HepG2 (cell line): Measurements from ENCODE around the gene RABGAP1L. TPM values are rescaled to one million over a fixed set of nuclear protein-coding genes. Genes with fewer than 3 reads are reported as not detected.

ENCODE experiments used
- ATAC-seq: fragments of 200-7000 bp; cut with Tn5 transposase; 3 replicates; pipeline ENCODE4 v1.9.1; 2020; ENCODE audit warnings: mild to moderate bottlenecking, moderate library complexity
- BruUV-seq: library from RNA; stranded (reverse); fragments of 400-500 nt; replicated peaks from 2 replicates; lab custom pipeline; 2021; lab: Mats Ljungman, UMichigan
- CTCF ChIA-PET: fragments of 300-600 bp; formaldehyde crosslinking; extraction: SDS; loops from one replicate; lab custom pipeline; 2021; ENCODE audit warnings: low total read pairs, inconsistent platforms, low intra/inter-chr PET ratio; lab: Yijun Ruan, JAX
- POLR2A ChIA-PET: fragments of 350-600 bp; sonication (Branson Sonifier 250); formaldehyde crosslinking; loops from one replicate; lab custom pipeline; 2020; ENCODE audit warnings: antibody characterized with exemption, inconsistent platforms; lab: Yijun Ruan, JAX
- DNase-seq: peaks from one replicate; pipeline ENCODE4 v3.0.0-alpha.2; 2015; ENCODE audit warnings: low spot score
- FAIRE-seq: peaks from 3 replicates; lab custom pipeline; 2011; peaks lifted over from hg19 to GRCh38; lab: Jason Lieb, UNC
- H2AFZ ChIP-seq: one replicate; pipeline ENCODE4 v1.6.1; 2011; ENCODE audit warnings: low read length, inconsistent platforms
- H3K27ac ChIP-seq: fragments of 300-600 bp; 3 replicates; pipeline ENCODE4 v1.8.0; 2011; ENCODE audit warnings: mixed run types, mild to moderate bottlenecking, mixed read lengths, low read length, inconsistent platforms; ENCODE audit not compliant: insufficient read depth; ENCODE audit errors: extremely low read length
- H3K27me3 ChIP-seq, 2 experiments: fragments of 200-600 bp in 1 of 2; 2 replicates in 1 of 2; 3 replicates in 1 of 2; pipeline versions ENCODE4 v1.6.0 to v1.8.0; 2011; ENCODE audit warnings: low read length in 2 of 2, mild to moderate bottlenecking in 2 of 2, moderate library complexity in 2 of 2, inconsistent platforms in 1 of 2; ENCODE audit not compliant: insufficient read depth in 2 of 2, control insufficient read depth in 1 of 2
- H3K36me3 ChIP-seq, 2 experiments: fragments of 200-600 bp in 1 of 2; replicated peaks in 1 of 2; 2 replicates in 1 of 2; 3 replicates in 1 of 2; pipeline versions ENCODE4 v1.5.1 to v1.8.0; 2011; ENCODE audit warnings: low read length in 2 of 2, inconsistent platforms in 1 of 2; ENCODE audit not compliant: insufficient read depth in 2 of 2, control insufficient read depth in 1 of 2
- H3K4me1 ChIP-seq: 2 replicates; pipeline ENCODE4 v1.5.1; 2012; ENCODE audit warnings: low read length, inconsistent platforms; ENCODE audit not compliant: insufficient read depth
- H3K4me2 ChIP-seq: 2 replicates; pipeline ENCODE4 v1.6.0; 2011; ENCODE audit warnings: low read depth, low read length, inconsistent platforms
- H3K4me3 ChIP-seq, 3 experiments: fragments of 200-600 bp in 1 of 3; sonication (generic), shearing (Covaris generic) in 1 of 3; replicated peaks in 1 of 3; 2 replicates each; pipeline ENCODE4 v1.5.1; 2011 to 2016; ENCODE audit warnings: low read length in 3 of 3, inconsistent platforms in 2 of 3, low read depth in 2 of 3, mild to moderate bottlenecking in 2 of 3, control low read depth in 1 of 3, mixed read lengths in 1 of 3; ENCODE audit not compliant: insufficient read depth in 1 of 3
- H3K79me2 ChIP-seq: one replicate; pipeline ENCODE4 v1.6.1; 2011; ENCODE audit warnings: low read length, inconsistent platforms; ENCODE audit not compliant: insufficient read depth
- H3K9ac ChIP-seq: 2 replicates; pipeline ENCODE4 v1.6.0; 2011; ENCODE audit warnings: mild to moderate bottlenecking, low read depth, low read length, inconsistent platforms; ENCODE audit not compliant: insufficient read depth
- H3K9me3 ChIP-seq: 2 replicates; pipeline ENCODE4 v1.5.1; 2012; ENCODE audit warnings: mild to moderate bottlenecking, low read length
- H4K20me1 ChIP-seq: 2 replicates; pipeline ENCODE4 v1.6.0; 2011; ENCODE audit warnings: inconsistent platforms, mild to moderate bottlenecking, low read length, moderate library complexity; ENCODE audit not compliant: insufficient read depth
- EHMT2 ChIP-seq: fragments of 200-600 bp; sonication (generic); IDR thresholded peaks from 2 replicates; pipeline ENCODE4 v1.7.0; 2017; ENCODE audit warnings: antibody characterized with exemption, low read depth, low read length, borderline replicate concordance
- GRHL1 ChIP-seq: sonication (generic); formaldehyde crosslinking; conservative IDR thresholded peaks from 2 replicates; pipeline ENCODE4 v1.8.0; 2022; ENCODE audit warnings: missing genetic modification reagents
- GTF2F1 ChIP-seq: fragments of 150-350 bp; IDR thresholded peaks from 2 replicates; pipeline ENCODE4 v1.6.1; 2014; ENCODE audit warnings: low read length
- HNF4G ChIP-seq, 2 experiments: sonication (generic) in 1 of 2; formaldehyde crosslinking in 1 of 2; IDR thresholded peaks; 2 replicates each; pipeline versions ENCODE4 v1.4.0 to v1.6.1; 2011 to 2020; ENCODE audit warnings: borderline replicate concordance in 2 of 2, low read depth in 2 of 2, mild to moderate bottlenecking in 2 of 2, low read length in 1 of 2, missing genetic modification reagents in 1 of 2, moderate library complexity in 1 of 2
- JUN ChIP-seq: sonication (generic); formaldehyde crosslinking; IDR thresholded peaks from 2 replicates; pipeline ENCODE4 v1.4.0; 2020; ENCODE audit warnings: mild to moderate bottlenecking, missing genetic modification reagents
- PHF21A ChIP-seq: sonication (generic); formaldehyde crosslinking; IDR thresholded peaks from 2 replicates; pipeline ENCODE4 v1.5.0; 2020; ENCODE audit warnings: mild to moderate bottlenecking, missing genetic modification reagents
- POGZ ChIP-seq: sonication (generic); formaldehyde crosslinking; IDR thresholded peaks from 2 replicates; pipeline ENCODE4 v1.4.0; 2020; ENCODE audit warnings: mild to moderate bottlenecking, missing genetic modification reagents
- SMC3 ChIP-seq: IDR thresholded peaks from 2 replicates; pipeline ENCODE4 v1.6.1; 2011; ENCODE audit warnings: low read length, improper control_type of control experiment
- ZMYM3 ChIP-seq: sonication (generic); formaldehyde crosslinking; IDR thresholded peaks from 2 replicates; pipeline ENCODE4 v1.5.1; 2020; ENCODE audit warnings: mild to moderate bottlenecking, missing genetic modification reagents
- ZNF577 ChIP-seq: sonication (generic); formaldehyde crosslinking; IDR thresholded peaks from 2 replicates; pipeline ENCODE4 v1.4.0; 2020; ENCODE audit warnings: mild to moderate bottlenecking, low read depth, missing genetic modification reagents, borderline replicate concordance
- ZNF773 ChIP-seq: sonication (generic); formaldehyde crosslinking; IDR thresholded peaks from 2 replicates; pipeline ENCODE4 v1.4.0; 2020; ENCODE audit warnings: missing genetic modification reagents, borderline replicate concordance
- ZXDC ChIP-seq: sonication (generic); formaldehyde crosslinking; IDR thresholded peaks from 2 replicates; pipeline ENCODE4 v1.5.0; 2020; ENCODE audit warnings: mild to moderate bottlenecking, missing genetic modification reagents
- WGBS: methylation state at CpG from one replicate; pipeline ENCODE4 v1.1.6; 2017; ENCODE audit warnings: low lambda C conversion rate; 5-methylcytosine and 5-hydroxymethylcytosine counted together
- in situ Hi-C: cut with HindIII; loops from 2 replicates; pipeline ENCODE4 v1.10.0; 2017; ENCODE audit warnings: low pct_unique_long_range_greater_than_20kb; ENCODE audit not compliant: extremely low pct_ligation_motif_present
- intact Hi-C: fragments of 100-400 bp; cut with micrococcal nuclease; formaldehyde crosslinking; loops from one replicate; pipeline ENCODE4 v1.10.0; 2022; ENCODE audit not compliant: unreplicated experiment
- polyA plus RNA-seq, 8 experiments: library from polyadenylated mRNA; depleted of rRNA in 3 of 8; stranded (reverse) in 7 of 8; unstranded in 1 of 8; fragments of >200 nt; fragmentation: Illumina TruSeq in 4 of 8; extraction: Trizol in 4 of 8; gene quantifications; 2 replicates each; pipeline versions ENCODE4 v1.2.1 to v1.2.3, GENCODE V29; 2011 to 2016; ENCODE audit warnings: low read depth in 4 of 8, missing spikeins in 1 of 8, mixed read lengths in 1 of 8; ENCODE audit not compliant: insufficient read depth in 1 of 8
- total RNA-seq, 5 experiments: library from RNA; depleted of rRNA; stranded (reverse); fragments of >200 nt; fragmentation: Illumina TruSeq; extraction: Trizol; gene quantifications; 2 replicates each; pipeline ENCODE4 v1.2.3, GENCODE V29; 2016; ENCODE audit warnings: low read depth in 1 of 5

The RABGAP1L gene
- total and polyA plus RNA-seq, 2 of the 13 experiments (the other 11 are each of a cell fraction or from before 2014, with no cell fraction given) = 7.9 to 22.6 TPM

- H3K4me1 ChIP-seq = peaks cover 13% of the 10 kb centered on the region
- intact Hi-C loops = loop anchor here (5.0 kb wide), 1 partner anchor 127 kb away; no protein-coding TSS in a partner anchor
- TF ChIP-seq POGZ (CRISPR knock-in tag) (no peak), HNF4G (IDR thresholded peaks at IDR 0.05; ENCODE audit: borderline replicate concordance, low read depth, low read length) (no peak), HNF4G (CRISPR knock-in tag; IDR thresholded peaks at IDR 0.05; ENCODE audit: borderline replicate concordance, low read depth) (no peak), ZXDC (CRISPR knock-in tag) (no peak), EHMT2 (no peak), JUN (CRISPR knock-in tag) (no peak), GTF2F1 (no peak), ZNF773 (CRISPR knock-in tag) (no peak), ZNF577 (CRISPR knock-in tag) (no peak), GRHL1 (CRISPR knock-in tag) (no peak), SMC3 (no peak), PHF21A (no peak), ZMYM3 (CRISPR knock-in tag) (no peak)
- in situ Hi-C loops = loop anchor here (10.0 kb wide), 1 partner anchor 125 kb away; no protein-coding TSS in a partner anchor
- no peak overlapping the region for H3K27ac ChIP-seq
- no TSS peak for BruUV-seq
- no peaks in the 10 kb centered on the region for H3K27me3 ChIP-seq
- H4K20me1 ChIP-seq = no peaks in the 10 kb centered on the region
- peaks cover 10% of the 10 kb centered on the region for H3K9me3 ChIP-seq
- ChIA-PET POLR2A (no interaction called here), CTCF (no interaction called here)
- FAIRE-seq (no peak), ATAC-seq (no peak), DNase-seq (no peak)
- H2AFZ ChIP-seq = no peak overlapping the region
- 96% methylated on average over 4 of the region's 4 CpGs for WGBS
- H3K4me2 ChIP-seq = no peak overlapping the region
- no peak overlapping the region for H3K9ac ChIP-seq
- H3K36me3 ChIP-seq = peaks cover 3 to 12% of the 10 kb centered on the region in 2 experiments; a peak in 3 of 5 replicates
- H3K79me2 ChIP-seq = peaks cover 6% of the 10 kb centered on the region
- H3K4me3 ChIP-seq = no peak overlapping the region
These were observed 60.5 kb downstream of the RABGAP1L start for GRCh38 chr1:174219606-174220370.
